DND-41 (cell line): Measurements from ENCODE around the gene CLRN3.

ENCODE experiments used
- ATAC-seq: fragments of 200-7000 bp; cut with Tn5 transposase; 3 replicates; pipeline ENCODE4 v1.9.1; 2021; ENCODE audit warnings: low read depth; ENCODE audit not compliant: insufficient read depth
- DNase-seq: peaks from one replicate; pipeline ENCODE4 v3.0.0-alpha.2; 2020
- H2AFZ ChIP-seq: 2 replicates; pipeline ENCODE4 v1.6.0; 2012; ENCODE audit warnings: low read depth, low read length
- H3K27ac ChIP-seq: 2 replicates; pipeline ENCODE4 v1.5.1; 2012; ENCODE audit warnings: low read length, inconsistent platforms
- H3K27me3 ChIP-seq: fragments of 200-600 bp; sonication (generic); 2 replicates; pipeline ENCODE4 v1.6.0; 2012; ENCODE audit warnings: low read length, mild to moderate bottlenecking, inconsistent platforms; ENCODE audit not compliant: insufficient read depth, poor library complexity
- H3K36me3 ChIP-seq: 2 replicates; pipeline ENCODE4 v1.5.1; 2012; ENCODE audit warnings: low read length, inconsistent platforms; ENCODE audit not compliant: insufficient read depth
- H3K4me1 ChIP-seq: 2 replicates; pipeline ENCODE4 v1.5.1; 2012; ENCODE audit warnings: mild to moderate bottlenecking, low read length; ENCODE audit not compliant: insufficient read depth
- H3K4me2 ChIP-seq: 2 replicates; pipeline ENCODE4 v1.6.0; 2012; ENCODE audit warnings: mild to moderate bottlenecking, moderate library complexity, low read length, inconsistent platforms; ENCODE audit not compliant: insufficient read depth
- H3K4me3 ChIP-seq, 2 experiments: fragments of 200-600 bp in 1 of 2; shearing (Covaris generic) in 1 of 2; 2 replicates each; pipeline ENCODE4 v1.5.1; 2012 to 2016; ENCODE audit warnings: inconsistent platforms in 2 of 2, low read length in 2 of 2, mild to moderate bottlenecking in 2 of 2, low read depth in 1 of 2, moderate library complexity in 1 of 2
- H3K79me2 ChIP-seq: 2 replicates; pipeline ENCODE4 v1.6.0; 2012; ENCODE audit warnings: low read length, inconsistent platforms; ENCODE audit not compliant: insufficient read depth
- H3K9ac ChIP-seq: 2 replicates; pipeline ENCODE4 v1.6.0; 2012; ENCODE audit warnings: low read depth, mild to moderate bottlenecking, inconsistent platforms, low read length, moderate library complexity
- H3K9me3 ChIP-seq: 2 replicates; pipeline ENCODE4 v1.5.1; 2012; ENCODE audit warnings: low read length, moderate library complexity, mild to moderate bottlenecking, inconsistent platforms; ENCODE audit not compliant: insufficient read depth, severe bottlenecking
- H4K20me1 ChIP-seq: 2 replicates; pipeline ENCODE4 v1.6.0; 2012; ENCODE audit warnings: low read length; ENCODE audit not compliant: insufficient read depth
- CTCF ChIP-seq: IDR thresholded peaks from 2 replicates; pipeline ENCODE4 v1.5.1; 2012; ENCODE audit warnings: borderline replicate concordance, low read length, moderate library complexity, mild to moderate bottlenecking; ENCODE audit not compliant: poor library complexity, severe bottlenecking; ENCODE audit errors: extremely low read depth
- EZH2 ChIP-seq: IDR thresholded peaks from 3 replicates; pipeline ENCODE4 v1.6.1; 2012; ENCODE audit warnings: borderline replicate concordance, low read depth, mild to moderate bottlenecking, moderate library complexity, low read length, inconsistent platforms; ENCODE audit not compliant: severe bottlenecking

The CLRN3 gene

DNA sequence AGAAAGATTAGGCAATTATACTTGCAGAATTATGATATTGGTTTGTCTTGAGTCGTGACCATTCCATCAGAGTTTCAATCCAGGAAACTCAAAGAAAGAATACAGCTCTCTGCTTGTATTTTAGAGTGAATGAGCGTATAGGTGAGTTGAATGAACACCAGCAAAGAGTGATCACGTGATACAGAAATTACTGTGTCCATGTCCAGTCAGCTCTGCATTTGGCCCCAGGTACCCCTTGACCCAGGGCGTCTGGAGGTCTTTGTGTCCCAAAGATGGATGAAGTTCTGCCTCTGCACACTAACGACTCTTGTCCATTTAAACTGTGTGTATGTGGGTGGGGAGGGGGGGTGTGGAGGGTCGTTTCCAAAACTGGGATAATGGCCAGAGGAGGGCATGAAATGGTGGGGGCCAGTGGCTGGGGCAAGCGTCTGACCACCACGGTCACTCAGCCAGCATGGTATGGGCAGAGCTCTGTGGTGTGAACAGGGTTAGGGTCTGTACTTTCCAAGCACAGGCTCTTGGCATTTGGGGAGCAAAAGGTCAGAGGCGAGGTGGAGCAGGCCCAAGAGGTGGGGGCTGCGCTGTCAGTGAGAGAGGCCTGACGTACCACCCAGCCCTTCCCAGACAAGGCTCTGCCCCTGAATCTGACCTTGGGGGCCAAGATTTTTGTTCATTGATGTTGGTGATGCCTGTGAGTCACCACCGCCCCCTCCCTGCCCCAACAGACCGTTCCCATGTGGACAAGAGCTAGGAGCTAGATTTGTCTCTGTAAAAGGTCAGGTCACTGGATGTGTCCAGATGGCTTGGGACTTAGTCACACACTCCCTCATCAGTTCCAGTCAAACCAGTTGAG, 15.6 kb upstream of the CLRN3 start:
- Histone ChIP-seq H3K9me3 (no peaks in the 10 kb centered on the region), H3K79me2 (no peaks in the 10 kb centered on the region), H3K4me2 (no peak overlapping the region), H3K36me3 (no peaks in the 10 kb centered on the region), H4K20me1 (no peaks in the 10 kb centered on the region), H3K9ac (no peak overlapping the region), H2AFZ (no peak overlapping the region), H3K27me3 (no peaks in the 10 kb centered on the region), H3K27ac (no peak overlapping the region), H3K4me3 (no peak overlapping the region), H3K4me1 (no peaks in the 10 kb centered on the region)
- TF ChIP-seq EZH2 (no peak), CTCF (no peak)
- DNase-seq, result no peak
- ATAC-seq, result no peak

DNA sequence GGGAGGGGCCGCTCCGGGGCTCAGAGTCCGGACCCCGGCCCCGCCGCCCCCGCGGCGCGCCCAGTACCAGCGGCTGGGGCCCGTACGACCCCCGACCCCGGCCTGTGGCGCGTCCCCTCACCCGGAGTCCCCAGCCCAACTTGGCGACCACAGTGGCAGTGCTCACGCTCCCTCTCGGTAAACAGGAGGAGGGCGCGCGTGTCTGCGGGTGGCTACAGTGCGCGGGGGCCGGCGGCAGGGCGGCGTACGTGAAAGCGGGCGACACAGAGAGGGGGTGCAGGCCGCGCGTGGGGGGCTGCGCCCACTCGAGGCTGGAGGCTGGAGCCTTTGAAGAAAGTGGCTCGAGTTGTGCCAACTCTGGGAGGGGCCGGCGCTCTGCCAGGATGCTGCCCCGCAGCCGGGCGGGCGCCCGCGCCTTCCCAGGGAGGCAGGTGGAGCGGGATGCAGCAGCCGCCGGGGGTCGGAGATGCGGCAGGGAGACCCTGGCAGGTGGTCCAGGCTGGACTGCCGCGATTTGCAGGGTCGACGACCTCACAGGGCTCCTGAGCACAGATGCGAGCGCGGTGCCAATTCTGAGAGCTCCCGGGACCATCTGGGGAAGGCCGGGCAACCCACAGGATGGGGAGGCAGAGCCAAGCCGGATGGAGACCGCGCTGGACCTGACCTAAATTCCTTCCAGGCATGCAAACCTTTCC, 14.8 kb upstream of the CLRN3 start:
- no peaks in the 10 kb centered on the region for H3K4me1 ChIP-seq
- no peak overlapping the region for H3K4me3 ChIP-seq
- no peaks in the 10 kb centered on the region for H4K20me1 ChIP-seq
- H2AFZ ChIP-seq, result no peak overlapping the region
- no peaks in the 10 kb centered on the region for H3K79me2 ChIP-seq
- no peaks in the 10 kb centered on the region for H3K36me3 ChIP-seq
- DNase-seq (no peak), ATAC-seq (no peak)
- no peaks in the 10 kb centered on the region for H3K27me3 ChIP-seq
- H3K27ac ChIP-seq, result no peak overlapping the region
- TF ChIP-seq EZH2 (no peak), CTCF (no peak)
- H3K4me2 ChIP-seq, result no peak overlapping the region
- H3K9ac ChIP-seq, result no peak overlapping the region
- H3K9me3 ChIP-seq, result no peaks in the 10 kb centered on the region

GRCh38 chr10:127906548-127907377, 14.0 kb upstream of the CLRN3 start, which contains the start of gene PTPRE:
TSS of gene PTPRE (plus strand) at chr10:127907103. CDS start at chr10:128040882, 133,779 bp downstream.
- no peak for DNase-seq
- TF ChIP-seq CTCF (peak; percentile 31), EZH2 (no peak)
- Histone ChIP-seq H3K9ac (no peak within 1 kb of the TSS), H3K4me3 (no peak within 1 kb of the TSS), H3K27ac (no peak within 1 kb of the TSS), H3K4me2 (no peak within 1 kb of the TSS), H3K4me1 (no peaks in the 10 kb centered on the region), H3K36me3 (no peaks in the 10 kb centered on the region), H4K20me1 (no peaks in the 10 kb centered on the region), H2AFZ (no peak within 1 kb of the TSS), H3K9me3 (no peaks in the 10 kb centered on the region), H3K79me2 (no peaks in the 10 kb centered on the region), H3K27me3 (no peaks in the 10 kb centered on the region)
- peak; percentile 52; the same call in 1 of the 3 replicates for ATAC-seq
